Chondrocyte (in vitro differentiated cells): Measurements from ENCODE around the gene MYBBP1A. TPM values are rescaled to one million over a fixed set of nuclear protein-coding genes. Genes with fewer than 3 reads are reported as not detected.

ENCODE experiments used
- DNase-seq: peaks from one replicate; pipeline ENCODE4 v3.0.0; 2021; ENCODE audit warnings: mixed read lengths, low spot score
- H3K27ac Mint-ChIP-seq: one replicate; pipeline ENCODE4 v1.8.0; 2021; ENCODE audit warnings: mild to moderate bottlenecking, moderate library complexity, mixed read lengths; ENCODE audit not compliant: unreplicated experiment
- H3K27me3 Mint-ChIP-seq: 2 replicates; pipeline ENCODE4 v1.8.0; 2021; ENCODE audit warnings: low read depth, mixed read lengths
- H3K36me3 Mint-ChIP-seq: 2 replicates; pipeline ENCODE4 v1.8.0; 2021; ENCODE audit warnings: low read depth, mixed read lengths
- H3K4me1 Mint-ChIP-seq: 2 replicates; pipeline ENCODE4 v1.8.0; 2021; ENCODE audit warnings: low read depth, mild to moderate bottlenecking, mixed read lengths
- H3K4me3 Mint-ChIP-seq: one replicate; pipeline ENCODE4 v1.8.0; 2021; ENCODE audit warnings: mild to moderate bottlenecking, moderate library complexity, mixed read lengths; ENCODE audit not compliant: unreplicated experiment
- H3K9me3 Mint-ChIP-seq: 2 replicates; pipeline ENCODE4 v1.8.0; 2021; ENCODE audit warnings: low read depth, mixed read lengths
- total RNA-seq: library from RNA; stranded (reverse); gene quantifications from 3 replicates; pipeline ENCODE4 v1.2.1, GENCODE V29; 2021
- TF ChIP-seq, protein P1 (sequence below): fragments of 200-600 bp; sonication (generic); IDR thresholded peaks from 2 replicates; pipeline ENCODE4 v1.5.0; 2021; ENCODE audit warnings: antibody characterized with exemption, mild to moderate bottlenecking, moderate library complexity

The MYBBP1A gene
- total RNA-seq, 1 donor from 2014 or later = 33.6 TPM

DNA sequence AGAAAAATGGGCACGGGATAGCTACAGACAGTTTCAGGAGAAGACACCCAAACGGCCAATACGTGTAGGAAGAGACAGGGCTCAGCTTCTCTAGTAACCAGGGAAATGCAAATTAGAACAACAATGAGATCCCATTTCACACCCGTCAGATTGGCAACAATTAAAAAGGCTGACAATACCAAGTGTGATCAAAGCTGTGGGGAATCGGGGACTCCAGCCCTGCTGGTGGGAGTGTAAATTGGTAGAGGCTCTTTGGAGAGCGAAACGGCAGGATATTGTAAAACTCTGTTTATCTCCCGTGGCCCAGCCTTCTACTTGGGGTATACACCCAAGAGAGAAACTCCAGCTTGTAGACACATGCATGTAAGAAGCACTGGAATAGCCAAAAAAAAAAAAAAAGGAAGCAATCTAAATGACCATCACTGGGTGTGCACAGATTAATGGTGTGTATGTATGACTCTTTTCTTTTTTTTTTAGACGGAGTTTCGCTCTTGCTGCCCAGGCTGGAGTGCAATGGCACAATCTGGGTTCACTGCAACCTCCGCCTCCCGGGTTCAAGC lies 27.5 kb downstream of the MYBBP1A start:
- TF ChIP-seq, protein P1, sequence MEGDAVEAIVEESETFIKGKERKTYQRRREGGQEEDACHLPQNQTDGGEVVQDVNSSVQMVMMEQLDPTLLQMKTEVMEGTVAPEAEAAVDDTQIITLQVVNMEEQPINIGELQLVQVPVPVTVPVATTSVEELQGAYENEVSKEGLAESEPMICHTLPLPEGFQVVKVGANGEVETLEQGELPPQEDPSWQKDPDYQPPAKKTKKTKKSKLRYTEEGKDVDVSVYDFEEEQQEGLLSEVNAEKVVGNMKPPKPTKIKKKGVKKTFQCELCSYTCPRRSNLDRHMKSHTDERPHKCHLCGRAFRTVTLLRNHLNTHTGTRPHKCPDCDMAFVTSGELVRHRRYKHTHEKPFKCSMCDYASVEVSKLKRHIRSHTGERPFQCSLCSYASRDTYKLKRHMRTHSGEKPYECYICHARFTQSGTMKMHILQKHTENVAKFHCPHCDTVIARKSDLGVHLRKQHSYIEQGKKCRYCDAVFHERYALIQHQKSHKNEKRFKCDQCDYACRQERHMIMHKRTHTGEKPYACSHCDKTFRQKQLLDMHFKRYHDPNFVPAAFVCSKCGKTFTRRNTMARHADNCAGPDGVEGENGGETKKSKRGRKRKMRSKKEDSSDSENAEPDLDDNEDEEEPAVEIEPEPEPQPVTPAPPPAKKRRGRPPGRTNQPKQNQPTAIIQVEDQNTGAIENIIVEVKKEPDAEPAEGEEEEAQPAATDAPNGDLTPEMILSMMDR = no peak
- no peaks in the 10 kb centered on the region for H3K4me1 Mint-ChIP-seq
- no peaks in the 10 kb centered on the region for H3K9me3 Mint-ChIP-seq
- DNase-seq = no peak
- no peak overlapping the region for H3K27ac Mint-ChIP-seq
- no peaks in the 10 kb centered on the region for H3K36me3 Mint-ChIP-seq
- H3K27me3 Mint-ChIP-seq = peaks cover 6% of the 10 kb centered on the region
- no peak overlapping the region for H3K4me3 Mint-ChIP-seq

DNA sequence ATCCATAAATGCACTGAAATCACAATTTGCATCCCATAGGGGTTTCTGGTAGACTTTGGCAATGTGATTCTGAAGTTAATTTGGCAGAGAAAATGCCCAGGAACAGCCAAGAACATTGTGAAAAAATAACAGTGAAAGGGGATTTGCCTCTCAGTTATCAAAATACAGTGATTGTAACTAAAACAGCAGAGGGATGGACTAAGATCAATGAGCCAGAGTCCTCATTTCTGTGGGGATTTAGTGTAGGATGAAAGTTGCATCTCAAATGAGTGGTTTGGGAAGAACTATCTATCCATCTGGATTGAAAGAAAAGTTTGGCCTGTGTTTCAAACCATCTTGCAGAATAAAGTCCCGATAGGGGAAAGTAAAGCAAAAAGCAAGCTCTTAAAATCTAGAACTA lies 28.1 kb downstream of the MYBBP1A start:
- H3K4me1 Mint-ChIP-seq = no peaks in the 10 kb centered on the region

DNA sequence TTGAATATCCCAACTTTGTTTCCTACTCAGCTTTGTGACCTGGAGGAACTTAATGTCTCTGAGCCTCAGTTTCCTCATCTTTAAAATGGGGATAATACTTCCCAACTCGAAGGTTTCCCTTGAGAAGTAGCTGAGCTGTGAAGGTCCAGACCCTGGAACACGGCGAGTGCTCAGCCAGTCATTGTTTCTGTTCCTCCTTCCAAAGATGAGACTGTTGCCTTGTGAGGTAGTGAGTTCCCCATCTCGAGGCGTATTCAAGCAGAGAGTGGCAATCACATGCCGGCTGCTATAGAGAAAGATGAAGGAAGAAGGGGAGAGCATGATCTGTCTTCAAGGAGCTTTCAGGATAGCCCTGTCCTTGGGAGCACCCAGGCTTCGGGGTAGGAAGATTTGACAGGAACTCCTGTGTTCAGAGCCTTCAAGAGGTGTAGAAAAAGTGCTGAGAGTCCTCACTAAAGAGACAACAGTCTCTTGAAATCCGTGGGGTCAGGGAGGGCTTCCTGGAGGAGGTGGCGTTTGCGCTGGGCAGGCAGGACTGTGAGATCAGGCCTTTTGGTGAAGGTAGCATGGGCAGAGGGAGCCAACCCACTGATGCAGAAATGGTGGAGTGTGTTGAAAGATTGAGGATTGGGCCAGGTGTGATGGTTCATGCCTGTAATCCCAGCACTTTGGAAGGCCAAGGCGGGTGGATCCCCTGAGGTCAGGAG lies 29.3 kb downstream of the MYBBP1A start:
- no peaks in the 10 kb centered on the region for H3K9me3 Mint-ChIP-seq
- peaks cover 6% of the 10 kb centered on the region for H3K4me1 Mint-ChIP-seq
- H3K27me3 Mint-ChIP-seq = peaks cover 3% of the 10 kb centered on the region
- no peak overlapping the region for H3K4me3 Mint-ChIP-seq
- no peaks in the 10 kb centered on the region for H3K36me3 Mint-ChIP-seq
- TF ChIP-seq, protein P1 = no peak
- H3K27ac Mint-ChIP-seq = no peak overlapping the region
- DNase-seq = no peak

More for the DNA sequence above, 28.1 kb downstream of the MYBBP1A start:
- Mint-ChIP-seq H3K4me3 (no peak overlapping the region), H3K27ac (no peak overlapping the region), H3K27me3 (peaks cover 6% of the 10 kb centered on the region), H3K36me3 (no peaks in the 10 kb centered on the region), H3K9me3 (no peaks in the 10 kb centered on the region)
- TF ChIP-seq, protein P1 = no peak
- DNase-seq = no peak

DNA sequence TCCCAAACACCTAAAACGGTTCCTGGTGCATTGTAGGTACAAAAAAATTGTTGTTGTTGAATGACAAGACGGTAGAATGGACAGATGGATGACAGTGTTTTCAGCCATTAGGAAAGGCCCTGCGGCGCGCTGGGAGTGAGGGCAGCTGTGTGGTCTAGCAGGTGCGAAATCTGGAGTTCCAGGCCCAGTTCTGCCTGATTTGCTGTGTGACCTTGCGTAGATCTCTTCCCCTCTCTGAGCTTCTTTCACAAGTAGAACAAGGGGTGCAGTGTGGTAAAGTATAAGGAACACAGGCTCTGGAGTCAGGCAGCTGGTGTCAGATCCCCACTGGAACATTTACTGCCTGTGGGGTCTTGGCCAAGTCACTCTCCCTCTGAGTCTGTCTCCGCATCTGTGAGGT lies 31.2 kb downstream of the MYBBP1A start:
- H3K36me3 Mint-ChIP-seq = no peaks in the 10 kb centered on the region
- no peaks in the 10 kb centered on the region for H3K9me3 Mint-ChIP-seq
- H3K4me3 Mint-ChIP-seq = no peak overlapping the region
- peaks cover 3% of the 10 kb centered on the region for H3K27me3 Mint-ChIP-seq
- TF ChIP-seq, protein P1 = no peak
- peaks cover 6% of the 10 kb centered on the region for H3K4me1 Mint-ChIP-seq
- no peak for DNase-seq
- H3K27ac Mint-ChIP-seq = no peak overlapping the region

DNA sequence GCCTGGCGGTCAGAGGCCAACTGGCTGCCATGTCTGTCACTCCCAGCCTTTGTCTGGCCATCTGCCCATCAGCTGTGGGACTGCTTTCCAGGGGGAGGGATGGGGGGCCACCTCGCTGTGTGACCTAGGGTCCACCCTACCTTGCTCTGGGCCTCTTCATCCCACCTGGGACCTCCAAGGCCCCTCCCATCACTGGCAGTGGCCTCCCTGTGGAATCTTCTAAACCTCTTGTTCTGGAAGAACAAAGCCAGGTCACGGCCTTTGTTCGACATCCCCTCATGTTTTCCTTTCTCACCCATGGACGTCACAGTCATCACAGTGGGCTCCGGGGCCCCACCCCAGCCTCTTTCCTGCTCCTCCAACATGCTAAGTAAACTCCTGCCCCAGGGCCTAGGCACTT lies 32.5 kb downstream of the MYBBP1A start:
- Mint-ChIP-seq H3K36me3 (no peaks in the 10 kb centered on the region), H3K27me3 (peaks cover 5% of the 10 kb centered on the region), H3K27ac (no peak overlapping the region), H3K4me1 (peaks cover 6% of the 10 kb centered on the region), H3K9me3 (no peaks in the 10 kb centered on the region), H3K4me3 (no peak overlapping the region)
- TF ChIP-seq, protein P1 = no peak
- DNase-seq = no peak
